ENCODE measurements around the gene TCF7.

The TCF7 gene

DNA sequence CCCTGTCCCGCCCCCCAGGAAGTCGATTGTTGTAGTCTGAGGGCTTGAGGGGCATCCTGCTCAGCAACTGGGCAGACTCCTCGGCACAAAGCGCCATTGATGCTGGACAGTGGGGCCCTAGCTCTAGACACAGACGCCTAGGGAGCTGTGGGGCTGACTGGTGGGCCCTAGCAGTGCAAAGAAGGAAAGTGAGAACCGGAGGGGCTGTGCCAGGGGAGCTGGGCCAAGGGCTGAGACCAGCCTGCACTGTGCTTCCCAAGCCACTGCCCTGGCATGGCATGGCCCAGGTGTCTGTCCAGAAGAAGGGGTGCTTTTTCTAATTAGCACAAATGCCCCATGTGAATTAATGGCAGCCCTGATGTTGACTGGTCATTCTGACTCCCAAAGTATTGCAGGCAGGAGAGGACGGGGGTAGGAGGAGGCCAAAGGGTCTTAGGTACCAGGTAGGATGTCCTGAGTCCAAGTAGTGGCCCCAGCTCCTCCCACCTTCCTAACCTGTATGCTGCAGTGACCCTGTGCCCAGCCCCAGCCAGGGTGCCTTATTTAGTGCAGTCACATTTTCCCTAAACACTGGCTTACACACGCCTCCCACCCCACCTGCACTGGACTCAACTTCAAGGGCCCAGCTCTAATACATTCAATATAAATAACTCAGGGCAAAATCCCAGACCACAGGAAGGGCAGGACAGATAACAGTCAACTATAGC is 15.9 kb downstream of the TCF7 start:
- Histone ChIP-seq H3K27me3 (ENCODE audit: control insufficient read depth in 1 of 2, insufficient read depth in 2 of 2, low read length in 2 of 2) (no peaks in the 10 kb centered on the region), H3K36me3 (ENCODE audit: control insufficient read depth in 1 of 2, insufficient read depth in 2 of 2, low read length in 2 of 2) (peaks cover 4 to 42% of the 10 kb centered on the region in 2 donors), H3K9ac (ENCODE audit: low read depth in 1 of 2, low read length in 2 of 2) (no peak overlapping the region), H3K4me1 (ENCODE audit: control insufficient read depth in 1 of 2, insufficient read depth in 2 of 2, low read length in 2 of 2) (peaks cover 4 to 31% of the 10 kb centered on the region in 2 donors), H3K4me3 (ENCODE audit: low read depth in 1 of 2, low read length in 2 of 2) (no peak overlapping the region), H3K9me3 (ENCODE audit: control insufficient read depth in 1 of 2, low read length in 2 of 2) (no peaks in the 10 kb centered on the region), H3K27ac (ENCODE audit: low read depth, low read length) (no peak overlapping the region)

DNA sequence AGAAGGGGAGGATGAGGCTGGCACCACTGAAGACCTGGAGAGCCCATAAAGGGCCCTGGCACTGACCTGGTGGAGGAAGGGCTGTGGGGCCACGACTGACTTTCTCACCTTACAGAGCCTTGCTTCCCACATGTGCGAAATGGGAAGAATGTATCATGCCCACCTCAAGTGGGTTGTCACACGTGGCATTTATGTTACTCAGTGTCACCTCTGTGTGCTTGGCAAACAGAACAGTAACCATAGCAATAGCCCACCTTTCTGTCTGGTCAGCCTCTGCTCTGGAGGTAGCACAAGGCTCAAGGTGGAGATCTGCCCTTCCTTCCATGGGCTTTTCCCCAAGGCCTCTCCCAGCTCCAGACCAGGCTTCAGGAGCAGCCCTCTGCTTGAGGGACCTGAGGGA is 16.7 kb downstream of the TCF7 start:
- Histone ChIP-seq H3K27me3 (ENCODE audit: control insufficient read depth in 1 of 2, insufficient read depth in 2 of 2, low read length in 2 of 2) (no peaks in the 10 kb centered on the region), H3K36me3 (ENCODE audit: control insufficient read depth in 1 of 2, insufficient read depth in 2 of 2, low read length in 2 of 2) (peaks cover 4 to 50% of the 10 kb centered on the region in 2 donors), H3K9ac (ENCODE audit: low read depth in 1 of 2, low read length in 2 of 2) (no peak overlapping the region), H3K4me1 (ENCODE audit: control insufficient read depth in 1 of 2, insufficient read depth in 2 of 2, low read length in 2 of 2) (peaks cover 0 to 29% of the 10 kb centered on the region in 2 donors), H3K9me3 (ENCODE audit: control insufficient read depth in 1 of 2, low read length in 2 of 2) (no peaks in the 10 kb centered on the region), H3K4me3 (ENCODE audit: low read depth in 1 of 2, low read length in 2 of 2) (no peak overlapping the region), H3K27ac (ENCODE audit: low read depth, low read length) (no peak overlapping the region)

DNA sequence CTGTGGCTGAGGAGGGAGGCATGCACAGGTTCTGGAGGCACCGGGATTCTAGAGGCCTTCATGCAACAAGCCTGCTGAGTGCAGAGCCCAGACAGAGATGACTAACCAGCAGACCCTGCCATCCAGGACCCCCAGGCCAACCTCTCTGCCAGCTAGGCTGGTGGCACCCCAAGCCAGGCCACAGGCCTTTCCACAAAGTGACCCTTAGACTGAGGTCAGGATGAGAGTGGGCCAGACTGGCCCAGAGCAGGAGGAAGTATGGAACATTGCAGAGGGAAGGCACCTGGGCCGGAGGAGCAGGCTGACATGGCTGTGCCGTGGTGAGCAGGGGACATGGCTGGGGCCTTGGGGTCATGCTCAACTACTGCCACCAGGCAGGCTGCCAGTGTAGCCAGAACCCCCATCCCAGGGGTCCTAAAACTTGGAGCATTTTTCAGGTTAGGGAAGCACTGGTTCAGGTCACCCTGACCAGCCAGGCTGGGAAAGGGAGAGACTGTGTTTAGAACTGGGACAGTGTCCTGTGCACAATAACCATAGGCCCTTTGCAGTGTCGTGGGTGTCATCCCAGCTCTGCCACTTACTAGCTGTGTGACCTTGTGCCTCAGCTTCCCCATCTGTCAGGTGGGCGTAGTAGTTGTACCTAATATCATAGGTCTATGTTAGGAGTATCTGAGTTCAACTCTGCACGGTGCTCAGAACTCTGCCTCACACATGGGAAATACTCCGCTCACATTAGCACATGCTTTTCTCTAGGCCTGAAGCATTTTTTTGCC is 17.3 kb downstream of the TCF7 start:
- no peak overlapping the region for H3K27ac ChIP-seq (ENCODE audit: low read depth, low read length)
- H3K36me3 ChIP-seq (ENCODE audit: control insufficient read depth in 1 of 2, insufficient read depth in 2 of 2, low read length in 2 of 2) = peaks cover 6 to 56% of the 10 kb centered on the region in 2 donors
- H3K4me3 ChIP-seq (ENCODE audit: low read depth in 1 of 2, low read length in 2 of 2) = no peak overlapping the region
- peaks cover 0 to 29% of the 10 kb centered on the region in 2 donors for H3K4me1 ChIP-seq (ENCODE audit: control insufficient read depth in 1 of 2, insufficient read depth in 2 of 2, low read length in 2 of 2)
- no peaks in the 10 kb centered on the region for H3K9me3 ChIP-seq (ENCODE audit: control insufficient read depth in 1 of 2, low read length in 2 of 2)
- H3K9ac ChIP-seq (ENCODE audit: low read depth in 1 of 2, low read length in 2 of 2) = no peak overlapping the region
- no peaks in the 10 kb centered on the region for H3K27me3 ChIP-seq (ENCODE audit: control insufficient read depth in 1 of 2, insufficient read depth in 2 of 2, low read length in 2 of 2)

DNA sequence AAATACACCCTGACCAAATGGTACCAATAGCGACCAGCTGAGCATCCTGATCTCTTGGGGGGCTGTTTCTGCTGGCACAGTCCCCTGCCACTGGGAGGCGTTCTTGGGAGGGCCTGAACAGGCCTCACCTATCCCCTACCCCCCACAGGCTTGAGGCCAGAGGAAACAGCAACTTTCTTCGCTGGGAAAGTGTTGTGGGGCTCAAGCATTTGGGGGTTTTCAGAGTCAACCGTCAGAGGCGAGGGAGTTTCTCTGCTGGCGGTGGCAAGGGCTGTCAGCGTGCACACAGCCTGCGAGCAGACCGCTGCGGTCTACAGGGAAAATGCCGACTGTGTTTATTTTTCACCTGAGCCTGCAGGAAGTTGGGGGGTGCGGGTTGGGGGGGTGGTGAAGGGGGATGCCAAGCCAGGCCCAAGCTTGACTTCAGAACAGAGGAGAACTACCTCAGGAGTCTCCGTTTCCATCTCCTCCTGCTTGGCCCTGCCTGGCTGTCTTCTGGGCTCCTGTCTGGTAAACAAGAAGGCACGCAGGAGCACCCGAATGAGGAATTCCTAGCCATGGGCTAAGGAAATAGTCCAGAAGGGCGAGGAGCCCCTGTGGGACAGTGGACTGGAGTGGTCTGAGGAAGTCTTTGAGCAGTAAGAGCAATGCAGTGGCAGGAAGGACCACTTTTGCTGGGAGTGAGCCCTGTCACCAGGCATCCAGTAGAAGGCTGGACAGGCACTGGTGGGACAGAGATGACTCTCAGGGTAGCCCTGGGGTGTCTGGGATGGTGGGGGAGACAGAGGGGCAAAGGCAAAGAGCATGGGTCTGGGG is 18.1 kb downstream of the TCF7 start:
- no peak overlapping the region for H3K27ac ChIP-seq (ENCODE audit: low read depth, low read length)
- H3K4me3 ChIP-seq (ENCODE audit: low read depth in 1 of 2, low read length in 2 of 2) = no peak overlapping the region
- H3K9me3 ChIP-seq (ENCODE audit: control insufficient read depth in 1 of 2, low read length in 2 of 2) = no peaks in the 10 kb centered on the region
- peaks cover 7 to 58% of the 10 kb centered on the region in 2 donors for H3K36me3 ChIP-seq (ENCODE audit: control insufficient read depth in 1 of 2, insufficient read depth in 2 of 2, low read length in 2 of 2)
- no peak overlapping the region for H3K9ac ChIP-seq (ENCODE audit: low read depth in 1 of 2, low read length in 2 of 2)
- no peaks in the 10 kb centered on the region for H3K27me3 ChIP-seq (ENCODE audit: control insufficient read depth in 1 of 2, insufficient read depth in 2 of 2, low read length in 2 of 2)
- peaks cover 3 to 26% of the 10 kb centered on the region in 2 donors for H3K4me1 ChIP-seq (ENCODE audit: control insufficient read depth in 1 of 2, insufficient read depth in 2 of 2, low read length in 2 of 2)

DNA sequence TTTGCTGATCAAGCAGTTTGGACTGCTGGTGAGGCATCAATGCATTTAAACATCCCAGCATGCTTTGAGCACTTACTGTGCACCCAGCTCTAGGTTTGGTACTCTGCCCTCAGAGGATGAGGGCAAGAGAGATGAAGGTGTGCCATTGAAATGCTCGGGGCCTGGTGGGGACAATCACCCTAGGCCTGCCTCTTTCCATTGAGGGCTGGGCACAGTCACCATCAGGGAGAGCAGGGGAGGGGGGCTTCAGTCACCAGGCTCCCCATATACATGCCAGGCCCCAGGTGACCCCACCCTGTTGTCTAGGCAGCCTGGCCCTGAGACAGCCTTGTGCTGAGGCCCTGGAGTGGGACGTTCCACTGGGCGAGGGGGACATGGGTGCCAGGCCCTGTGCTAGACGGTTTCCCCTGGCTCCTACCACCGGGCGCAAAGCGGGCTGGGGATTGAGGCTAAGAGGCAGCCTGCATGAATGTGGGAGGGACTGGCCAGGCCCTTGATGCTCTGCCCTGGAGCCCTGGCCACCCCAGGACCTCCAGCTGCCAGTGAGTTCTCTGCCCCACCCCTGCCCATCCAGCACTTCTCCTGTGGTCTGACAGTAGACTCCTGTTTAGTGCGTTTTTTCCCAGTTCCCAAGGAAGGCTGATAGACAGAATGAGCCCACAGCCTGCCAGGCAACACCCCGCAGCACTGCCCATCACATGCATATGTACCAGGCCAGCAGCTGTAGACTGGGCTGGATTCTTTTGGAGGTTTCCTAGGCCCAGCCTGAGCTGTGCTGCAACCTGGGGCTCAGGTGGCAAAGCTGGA is 18.9 kb downstream of the TCF7 start:
- Histone ChIP-seq H3K4me1 (ENCODE audit: control insufficient read depth in 1 of 2, insufficient read depth in 2 of 2, low read length in 2 of 2) (peaks cover 4 to 26% of the 10 kb centered on the region in 2 donors), H3K36me3 (ENCODE audit: control insufficient read depth in 1 of 2, insufficient read depth in 2 of 2, low read length in 2 of 2) (peaks cover 7 to 56% of the 10 kb centered on the region in 2 donors), H3K4me3 (ENCODE audit: low read depth in 1 of 2, low read length in 2 of 2) (no peak overlapping the region), H3K27ac (ENCODE audit: low read depth, low read length) (no peak overlapping the region), H3K9me3 (ENCODE audit: control insufficient read depth in 1 of 2, low read length in 2 of 2) (no peaks in the 10 kb centered on the region), H3K27me3 (ENCODE audit: control insufficient read depth in 1 of 2, insufficient read depth in 2 of 2, low read length in 2 of 2) (no peaks in the 10 kb centered on the region), H3K9ac (ENCODE audit: low read depth in 1 of 2, low read length in 2 of 2) (no peak overlapping the region)

DNA sequence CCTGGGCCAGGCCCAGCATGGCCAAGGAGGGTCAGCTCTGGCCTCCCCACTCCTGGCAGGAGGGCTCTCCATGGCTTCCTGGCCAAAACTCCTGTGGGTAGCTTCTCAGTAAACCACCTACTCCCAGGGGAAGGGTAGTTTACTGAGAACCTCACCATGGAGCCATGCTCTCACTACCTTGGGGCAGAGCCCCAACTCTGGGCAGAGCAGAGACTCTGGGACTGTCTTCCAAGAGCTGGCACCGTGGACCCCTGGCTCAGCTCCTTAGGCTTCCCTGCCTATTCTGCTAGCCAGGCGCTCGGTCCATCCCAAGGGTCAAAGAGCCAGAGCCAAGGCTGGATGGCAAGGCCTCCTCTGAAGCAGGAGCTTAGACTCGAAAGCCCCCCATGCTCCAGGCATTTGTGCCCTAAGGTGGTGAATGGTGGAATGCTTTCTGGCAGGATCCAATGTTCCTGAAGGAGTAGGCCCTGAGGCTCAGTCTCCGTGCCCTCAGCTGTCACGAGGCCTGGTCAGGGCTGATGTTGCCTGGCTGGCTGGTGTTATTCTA is 19.6 kb downstream of the TCF7 start:
- Histone ChIP-seq H3K4me3 (ENCODE audit: low read depth in 1 of 2, low read length in 2 of 2) (no peak overlapping the region), H3K9ac (ENCODE audit: low read depth in 1 of 2, low read length in 2 of 2) (no peak overlapping the region), H3K9me3 (ENCODE audit: control insufficient read depth in 1 of 2, low read length in 2 of 2) (no peaks in the 10 kb centered on the region), H3K27me3 (ENCODE audit: control insufficient read depth in 1 of 2, insufficient read depth in 2 of 2, low read length in 2 of 2) (no peaks in the 10 kb centered on the region), H3K27ac (ENCODE audit: low read depth, low read length) (no peak overlapping the region), H3K4me1 (ENCODE audit: control insufficient read depth in 1 of 2, insufficient read depth in 2 of 2, low read length in 2 of 2) (peaks cover 4 to 22% of the 10 kb centered on the region in 2 donors), H3K36me3 (ENCODE audit: control insufficient read depth in 1 of 2, insufficient read depth in 2 of 2, low read length in 2 of 2) (peaks cover 7 to 54% of the 10 kb centered on the region in 2 donors)

DNA sequence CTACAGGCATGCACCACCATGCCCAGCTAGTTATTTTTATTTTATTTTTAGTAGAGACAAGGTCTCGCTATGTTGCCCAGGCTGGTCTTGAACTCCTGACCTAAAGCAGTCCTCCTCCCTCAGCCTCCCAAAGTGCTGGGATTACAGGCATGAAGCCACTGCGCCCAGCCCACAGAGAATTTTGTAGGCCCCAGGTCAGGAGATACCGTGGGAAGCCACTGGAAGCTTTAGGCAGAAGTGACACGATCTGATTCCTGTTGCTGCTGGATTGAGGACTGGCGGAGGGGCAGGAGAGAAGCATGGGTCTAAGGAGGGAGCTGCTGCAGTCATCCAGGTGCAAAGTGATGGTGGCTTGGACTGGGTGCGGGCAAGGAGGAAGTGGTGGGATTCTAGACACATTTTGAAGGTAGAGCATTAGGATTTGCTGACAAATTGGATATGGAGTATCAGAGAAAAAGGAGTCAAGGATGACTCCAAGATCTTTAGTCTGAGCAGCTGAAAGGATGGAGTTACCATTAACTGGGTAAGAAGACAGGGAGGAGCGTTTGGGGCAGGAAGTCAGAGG is 20.7 kb downstream of the TCF7 start:
- Histone ChIP-seq H3K4me1 (ENCODE audit: control insufficient read depth in 1 of 2, insufficient read depth in 2 of 2, low read length in 2 of 2) (peaks cover 5 to 17% of the 10 kb centered on the region in 2 donors), H3K27me3 (ENCODE audit: control insufficient read depth in 1 of 2, insufficient read depth in 2 of 2, low read length in 2 of 2) (no peaks in the 10 kb centered on the region), H3K4me3 (ENCODE audit: low read depth in 1 of 2, low read length in 2 of 2) (no peak overlapping the region), H3K27ac (ENCODE audit: low read depth, low read length) (no peak overlapping the region), H3K36me3 (ENCODE audit: control insufficient read depth in 1 of 2, insufficient read depth in 2 of 2, low read length in 2 of 2) (peaks cover 9 to 58% of the 10 kb centered on the region in 2 donors), H3K9me3 (ENCODE audit: control insufficient read depth in 1 of 2, low read length in 2 of 2) (no peaks in the 10 kb centered on the region), H3K9ac (ENCODE audit: low read depth in 1 of 2, low read length in 2 of 2) (no peak overlapping the region)

DNA sequence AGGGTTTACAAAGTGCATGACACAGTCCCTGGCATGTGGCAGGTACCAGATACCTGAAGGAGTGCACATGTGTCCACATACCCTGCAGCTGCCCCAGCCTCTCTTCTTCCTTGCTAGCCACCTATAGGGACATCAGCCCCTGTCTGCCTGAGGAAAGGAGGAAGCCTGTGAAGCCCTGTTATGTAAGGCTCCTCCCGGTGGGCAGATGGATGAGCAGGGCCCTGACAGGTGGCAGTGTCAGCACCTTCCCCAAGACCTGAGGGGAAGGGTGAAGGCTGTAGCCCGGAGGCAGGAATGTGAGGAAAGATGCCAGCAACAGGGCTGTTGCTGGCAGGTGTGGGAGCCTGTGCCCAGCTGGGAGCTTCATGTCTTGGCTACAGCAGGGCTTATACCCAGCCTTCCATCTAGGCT is 21.7 kb downstream of the TCF7 start:
- Histone ChIP-seq H3K36me3 (ENCODE audit: control insufficient read depth in 1 of 2, insufficient read depth in 2 of 2, low read length in 2 of 2) (peaks cover 11 to 60% of the 10 kb centered on the region in 2 donors), H3K27ac (ENCODE audit: low read depth, low read length) (no peak overlapping the region), H3K27me3 (ENCODE audit: control insufficient read depth in 1 of 2, insufficient read depth in 2 of 2, low read length in 2 of 2) (no peaks in the 10 kb centered on the region), H3K4me3 (ENCODE audit: low read depth in 1 of 2, low read length in 2 of 2) (no peak overlapping the region), H3K4me1 (ENCODE audit: control insufficient read depth in 1 of 2, insufficient read depth in 2 of 2, low read length in 2 of 2) (peaks cover 8 to 14% of the 10 kb centered on the region in 2 donors), H3K9me3 (ENCODE audit: control insufficient read depth in 1 of 2, low read length in 2 of 2) (no peaks in the 10 kb centered on the region), H3K9ac (ENCODE audit: low read depth in 1 of 2, low read length in 2 of 2) (no peak overlapping the region)

DNA sequence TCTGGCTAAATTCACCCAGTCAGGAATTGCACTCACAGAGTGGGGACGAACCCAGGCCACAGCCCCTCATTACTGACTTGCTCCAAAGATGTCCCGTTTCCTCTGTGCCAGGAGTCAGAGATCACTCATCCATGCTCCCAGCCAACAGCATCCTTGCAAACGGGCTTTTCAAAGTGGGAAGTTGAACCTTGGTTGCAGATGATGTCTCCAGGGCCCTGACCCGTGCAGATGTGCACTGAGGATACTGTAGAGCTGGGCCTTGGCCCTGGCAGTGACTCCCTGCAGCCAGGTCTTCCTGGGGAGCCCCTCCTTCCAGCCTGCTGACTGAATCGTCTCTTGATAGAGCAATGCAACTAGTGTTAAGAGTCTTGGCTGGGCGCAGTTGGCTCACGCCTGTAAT is 22.3 kb downstream of the TCF7 start:
- Histone ChIP-seq H3K27ac (ENCODE audit: low read depth, low read length) (no peak overlapping the region), H3K9me3 (ENCODE audit: control insufficient read depth in 1 of 2, low read length in 2 of 2) (no peaks in the 10 kb centered on the region), H3K27me3 (ENCODE audit: control insufficient read depth in 1 of 2, insufficient read depth in 2 of 2, low read length in 2 of 2) (no peaks in the 10 kb centered on the region), H3K36me3 (ENCODE audit: control insufficient read depth in 1 of 2, insufficient read depth in 2 of 2, low read length in 2 of 2) (peaks cover 10 to 57% of the 10 kb centered on the region in 2 donors), H3K4me3 (ENCODE audit: low read depth in 1 of 2, low read length in 2 of 2) (no peak overlapping the region), H3K9ac (ENCODE audit: low read depth in 1 of 2, low read length in 2 of 2) (no peak overlapping the region), H3K4me1 (ENCODE audit: control insufficient read depth in 1 of 2, insufficient read depth in 2 of 2, low read length in 2 of 2) (peaks cover 8 to 9% of the 10 kb centered on the region in 2 donors)
